GM18502 (cell line): ENCODE data around the gene CLMN.

Source experiments
- ATAC-seq: cut with Tn5 transposase; IDR thresholded peaks from one replicate; pipeline ENCODE4 v1.9.1; 2021; ENCODE audit warnings: mild to moderate bottlenecking; ENCODE audit not compliant: unreplicated experiment, poor library complexity

Gene CLMN

DNA sequence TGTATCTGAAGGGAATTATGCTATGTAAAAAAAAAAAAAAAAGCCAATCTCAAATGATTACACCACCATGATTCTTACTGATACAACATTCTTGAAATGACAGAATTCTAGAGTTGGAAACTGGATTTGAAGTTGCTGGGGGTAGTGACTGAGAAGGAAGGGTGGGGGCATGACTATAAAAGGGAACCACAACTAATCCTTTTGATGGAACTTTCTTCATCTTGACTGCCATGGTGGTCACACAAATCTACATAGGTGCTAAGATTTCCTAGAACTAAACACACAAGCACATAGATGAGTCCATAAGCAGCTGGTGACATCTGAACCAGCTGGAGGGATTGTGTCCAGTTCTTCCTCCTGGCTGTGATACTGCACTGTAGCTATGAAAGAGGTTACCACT lies 51.4 kb downstream of the CLMN start:
- ATAC-seq, result no peak

DNA sequence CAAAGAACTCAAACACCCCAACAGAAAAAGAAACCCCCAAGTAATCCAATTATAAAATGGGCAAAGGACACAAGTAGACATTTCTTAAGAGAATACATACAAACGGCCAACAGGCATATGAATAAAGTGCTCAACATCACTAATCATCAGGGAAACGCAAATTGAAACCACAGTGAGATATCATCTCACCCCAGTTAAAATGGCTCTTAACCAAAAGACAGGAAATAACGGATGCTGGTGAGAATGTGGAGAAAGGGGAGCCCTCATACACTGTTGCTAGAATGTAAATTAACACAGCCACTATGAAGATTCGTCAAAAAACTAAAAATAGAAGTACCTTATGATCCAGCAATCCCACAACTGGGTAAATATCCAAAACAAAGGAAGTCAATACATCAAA lies 52.4 kb downstream of the CLMN start:
- ATAC-seq, result no peak

DNA sequence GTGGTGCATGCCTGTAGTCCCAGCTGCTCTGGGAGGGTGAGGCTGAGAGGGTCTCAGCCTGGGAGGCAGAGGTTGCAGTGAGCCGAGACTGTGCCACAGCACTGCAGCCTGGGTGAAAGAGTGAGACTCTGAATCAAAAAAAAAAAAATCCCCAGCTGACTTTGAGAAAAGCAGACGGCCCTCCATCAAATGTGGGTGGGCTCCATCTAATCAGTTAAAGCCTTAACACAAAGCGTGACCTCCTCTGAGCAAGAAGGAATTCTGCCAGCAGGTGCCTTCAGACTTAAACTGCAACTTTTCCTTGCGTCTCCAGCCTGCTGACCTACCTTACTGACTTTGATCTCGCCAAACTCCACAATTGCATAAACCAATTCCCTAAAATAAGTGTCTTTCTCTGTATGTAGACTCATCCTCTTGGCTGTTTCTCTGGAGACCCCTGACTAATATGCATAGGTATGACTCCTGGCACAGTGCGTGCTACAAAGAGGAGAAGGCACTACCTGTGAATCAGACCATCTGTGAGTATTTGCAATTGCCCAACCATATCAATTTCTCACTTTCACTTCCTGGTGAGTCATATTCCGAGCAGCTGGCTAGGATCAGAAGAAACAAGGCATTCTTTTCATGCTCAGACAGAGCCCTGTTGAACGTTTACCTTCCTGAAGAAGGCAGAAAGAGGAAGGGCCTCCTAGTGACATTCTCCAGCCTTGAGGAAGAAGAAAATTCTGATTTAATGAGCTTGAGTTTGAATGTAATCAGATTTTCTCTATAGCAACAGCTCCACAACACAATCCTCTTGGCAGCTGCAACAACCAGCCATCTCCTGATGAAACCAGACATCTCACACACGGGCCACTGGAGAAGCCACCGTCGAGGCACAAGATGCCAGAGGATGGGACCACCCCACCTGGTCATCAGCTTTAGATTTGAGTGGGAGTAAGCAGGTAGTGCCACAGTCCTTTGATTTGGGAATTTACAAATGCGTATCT lies 54.3 kb downstream of the CLMN start:
- ATAC-seq, result peak; percentile 93

DNA sequence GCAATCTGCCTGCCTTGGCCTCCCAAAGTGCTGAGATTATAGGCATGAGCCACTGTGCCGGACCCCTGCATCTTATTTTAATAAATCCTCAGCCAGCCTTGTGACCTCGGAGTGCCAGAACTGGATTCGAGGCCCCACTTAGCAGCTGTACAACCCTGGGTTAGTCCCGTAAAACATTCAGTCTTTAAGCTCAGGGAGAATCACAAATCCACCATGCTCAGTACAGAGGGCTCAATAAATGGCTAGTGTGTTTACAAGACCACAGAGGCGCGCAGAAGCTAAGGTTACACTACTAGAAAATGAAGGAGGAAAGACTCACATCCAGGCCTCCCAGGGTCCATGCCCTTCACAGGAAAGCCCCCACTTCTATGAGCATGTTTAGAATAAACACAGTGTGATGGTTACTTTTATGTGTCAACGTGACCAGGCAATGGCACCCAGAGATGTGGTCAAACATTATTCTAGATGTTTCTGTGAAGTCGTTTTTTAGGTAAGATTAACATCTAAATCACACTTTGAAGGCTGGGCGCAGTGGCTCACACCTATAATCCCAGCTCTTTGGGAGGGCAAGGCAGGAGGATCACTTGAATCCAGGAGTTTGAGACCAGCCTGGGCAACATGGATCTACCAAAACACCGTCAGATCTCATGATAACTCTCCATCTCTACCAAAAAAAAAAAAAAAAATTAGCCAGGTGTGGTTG lies 55.3 kb downstream of the CLMN start:
- no peak for ATAC-seq

DNA sequence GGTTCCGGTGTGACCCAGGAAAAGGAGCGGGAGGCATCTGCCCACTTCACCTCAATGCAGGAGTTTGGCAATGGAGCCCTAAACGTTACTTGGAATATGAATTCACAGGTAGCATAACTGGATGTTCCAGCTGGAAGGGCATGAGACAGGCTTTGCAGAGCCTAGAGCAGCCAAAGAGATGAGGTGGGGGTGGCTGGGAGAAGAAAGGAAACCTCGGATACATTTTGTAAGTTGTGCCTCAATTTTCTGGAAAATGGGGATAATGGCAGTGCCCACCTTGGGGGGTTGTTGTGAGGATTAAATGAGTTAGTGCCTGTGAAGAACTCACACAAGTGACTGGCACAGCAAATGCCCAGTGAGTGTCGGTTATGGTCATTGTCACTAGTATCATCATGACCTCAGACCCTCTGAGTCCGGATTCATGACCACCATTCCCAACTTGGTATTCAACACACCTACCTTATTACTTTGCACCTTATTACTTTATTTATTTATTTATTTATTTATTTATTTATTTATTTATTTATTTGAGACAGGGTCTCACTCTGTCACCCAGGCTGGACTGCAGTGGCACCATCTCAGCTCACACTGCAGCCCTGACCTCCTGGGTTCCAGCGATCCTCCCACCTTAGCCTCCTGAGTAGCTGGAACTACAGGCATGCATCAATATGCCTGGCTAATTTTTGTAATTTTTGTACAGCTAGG lies 56.0 kb downstream of the CLMN start:
- ATAC-seq, result no peak

DNA sequence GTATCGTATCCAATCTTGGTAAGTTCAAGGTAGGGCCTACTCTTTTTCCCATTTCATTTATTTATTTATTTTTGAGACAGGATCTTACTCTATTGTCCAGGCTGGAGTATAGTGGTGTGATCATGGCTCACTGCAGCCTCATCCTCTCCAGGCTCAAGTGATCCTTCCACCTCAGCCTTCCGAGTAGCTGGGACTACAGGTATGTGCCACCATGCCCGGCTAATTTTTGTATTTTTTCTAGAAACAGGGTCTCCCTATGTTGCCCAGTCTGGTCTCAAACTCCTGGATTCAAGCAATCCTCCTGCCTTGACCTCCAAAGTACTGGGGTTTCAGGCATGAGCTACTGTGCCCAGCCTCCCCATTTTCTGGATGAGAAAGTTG lies 57.2 kb downstream of the CLMN start:
- no peak for ATAC-seq

DNA sequence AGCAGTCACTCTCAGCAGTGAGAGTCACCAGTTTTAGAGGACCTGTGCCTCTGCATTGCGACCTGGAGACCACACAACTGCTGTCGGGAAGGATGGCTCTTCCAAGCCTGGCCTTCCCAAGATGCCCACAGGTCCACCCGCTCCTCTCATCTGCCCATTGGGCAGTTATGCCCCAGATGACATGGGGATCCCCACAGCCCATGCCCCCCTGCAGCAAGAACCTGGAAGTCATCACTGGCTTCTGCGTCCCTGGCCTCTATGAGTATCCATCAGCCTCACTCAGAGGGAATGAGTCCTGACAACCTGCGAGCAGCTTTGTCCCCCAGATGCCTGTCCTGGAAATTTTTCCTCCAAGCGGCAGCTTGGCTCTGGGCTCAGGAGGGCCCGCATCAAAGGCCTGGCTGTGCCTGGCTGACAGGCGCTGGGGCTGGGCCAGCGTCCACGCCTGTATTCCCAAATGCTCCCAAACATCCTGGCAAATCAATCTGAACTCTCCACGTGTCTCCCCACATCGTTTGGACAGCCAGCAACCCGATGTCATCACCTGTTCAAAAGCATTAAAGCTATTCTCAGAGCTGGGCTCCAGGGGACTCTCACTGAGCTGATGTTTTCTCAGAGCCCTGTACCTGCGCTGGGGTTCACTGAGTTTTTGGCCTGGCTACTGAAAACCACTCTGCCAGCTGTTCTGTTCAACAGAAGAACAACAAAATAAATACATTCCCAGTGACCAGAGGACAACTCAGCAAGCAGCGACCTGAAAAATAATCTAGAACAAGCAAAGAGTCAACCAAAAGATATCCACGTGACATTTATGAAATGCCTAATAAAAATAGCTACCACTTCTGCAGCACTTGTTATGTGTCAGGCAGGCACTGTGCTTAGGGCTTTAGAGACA lies 57.8 kb downstream of the CLMN start:
- no peak for ATAC-seq

DNA sequence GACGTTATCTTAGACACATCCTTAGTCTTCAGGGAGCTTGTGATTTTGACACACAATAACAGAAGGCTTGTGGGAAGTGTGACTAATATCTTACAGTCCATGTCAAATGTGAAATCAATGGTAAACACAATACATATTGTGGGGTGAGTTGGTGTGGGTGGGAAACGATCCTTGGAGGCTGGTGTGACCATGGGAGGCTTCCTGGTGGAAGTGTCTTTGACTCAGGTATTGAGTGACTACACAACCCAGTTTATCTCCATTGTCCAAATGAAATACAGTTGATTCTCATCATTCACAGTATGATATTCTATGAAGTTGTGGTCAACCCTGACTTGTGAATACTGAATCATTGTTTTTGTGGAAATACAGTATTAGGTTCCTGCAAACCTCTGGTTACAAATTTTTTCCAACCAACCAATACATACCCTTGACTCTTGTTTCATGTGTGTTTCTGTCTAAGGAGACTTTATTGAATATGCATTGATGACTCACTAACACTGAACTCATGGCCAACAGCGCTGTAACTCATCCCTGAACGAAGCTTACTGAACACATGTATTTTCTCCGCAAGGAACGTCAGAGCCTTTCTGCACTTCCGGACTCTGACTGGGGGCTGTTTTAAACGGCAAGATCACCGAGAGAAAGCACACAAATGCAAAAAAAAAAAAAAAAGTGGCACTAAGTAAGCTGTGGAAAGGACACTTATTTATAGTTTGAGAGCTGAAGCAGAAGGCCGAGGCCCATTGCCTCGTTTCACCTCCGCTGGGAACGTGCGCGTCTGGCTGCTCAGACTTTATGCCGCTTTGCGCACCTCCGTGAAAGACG lies 59.0 kb downstream of the CLMN start:
- peak; percentile 44 for ATAC-seq

DNA sequence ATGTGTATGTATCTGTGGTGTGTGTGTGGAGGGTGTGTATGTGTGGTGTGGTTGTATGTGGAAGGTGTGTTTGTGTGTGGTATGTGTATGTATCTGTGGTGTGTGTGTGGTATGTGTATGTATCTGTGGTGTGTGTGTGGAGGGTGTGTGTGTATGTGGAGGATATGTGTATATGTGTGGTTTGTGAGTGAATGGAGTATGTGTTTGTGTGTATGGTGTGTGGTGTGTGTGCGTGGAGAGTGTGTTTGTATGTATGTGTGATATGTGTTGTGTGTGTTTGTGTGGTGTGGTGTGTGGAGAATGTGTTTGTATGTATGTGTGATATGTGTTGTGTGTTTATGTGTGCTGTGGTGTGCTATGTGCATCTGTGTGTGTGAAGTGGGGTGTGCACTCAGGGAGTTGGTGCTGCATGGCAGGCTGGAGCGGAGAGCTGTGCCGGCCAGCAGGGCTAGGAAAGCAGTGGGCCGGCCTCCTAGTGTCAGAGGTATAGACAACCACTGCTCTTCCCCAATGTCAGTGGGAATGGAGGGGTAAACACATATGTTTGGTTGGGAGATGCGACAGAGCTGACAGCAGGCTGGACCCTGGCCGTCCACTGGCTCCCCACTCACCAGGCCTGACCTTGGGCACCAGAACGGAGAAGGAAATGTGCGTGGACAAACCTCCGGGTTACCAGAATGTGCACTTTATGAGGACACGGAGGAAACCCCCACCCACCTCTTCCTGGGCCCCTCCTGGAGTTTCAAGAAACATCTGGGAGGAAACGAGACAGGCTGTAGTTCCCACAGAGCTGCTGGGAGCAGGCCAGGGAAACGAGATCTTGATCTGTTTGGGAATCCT lies 60.7 kb downstream of the CLMN start:
- ATAC-seq, result no peak

DNA sequence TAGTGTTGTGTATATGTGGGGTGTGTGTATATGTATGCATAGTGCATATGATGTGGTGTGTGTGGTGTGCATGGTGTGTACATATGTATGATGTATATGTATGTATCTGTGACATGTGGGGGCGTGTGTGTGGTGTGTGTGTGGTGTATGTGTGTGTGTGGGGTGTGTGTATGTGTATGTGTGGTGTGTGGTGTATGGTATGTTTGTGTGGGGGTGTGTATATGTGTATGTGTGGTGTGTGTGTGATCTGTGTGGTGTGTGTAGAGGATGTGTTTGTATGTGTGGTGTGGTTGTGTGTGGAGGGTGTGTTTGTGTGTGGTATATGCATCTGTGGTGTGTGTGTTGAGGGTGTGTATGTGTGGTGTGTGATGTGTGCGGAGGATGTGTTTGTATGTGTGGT lies 61.6 kb downstream of the CLMN start:
- no peak for ATAC-seq

DNA sequence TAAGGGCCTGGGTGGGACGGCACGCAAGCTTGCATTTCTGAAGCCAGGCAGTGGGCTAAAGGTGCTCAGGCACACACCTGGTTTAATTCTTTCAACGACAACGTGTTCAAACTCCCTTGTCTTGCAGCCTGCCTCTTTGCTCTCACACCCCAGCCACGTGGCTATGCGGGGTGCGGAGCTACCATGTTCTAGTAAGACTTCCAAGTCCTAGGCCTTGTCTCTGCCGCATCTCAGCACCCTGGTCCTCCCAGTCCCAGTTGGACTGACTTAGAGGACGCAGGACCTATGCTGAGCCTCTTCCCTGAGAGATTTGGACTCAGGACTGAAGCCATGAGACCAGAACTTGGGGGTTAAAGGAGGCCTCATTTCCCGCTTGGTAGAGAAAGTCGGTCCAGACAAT lies 62.2 kb downstream of the CLMN start:
- no peak for ATAC-seq

DNA sequence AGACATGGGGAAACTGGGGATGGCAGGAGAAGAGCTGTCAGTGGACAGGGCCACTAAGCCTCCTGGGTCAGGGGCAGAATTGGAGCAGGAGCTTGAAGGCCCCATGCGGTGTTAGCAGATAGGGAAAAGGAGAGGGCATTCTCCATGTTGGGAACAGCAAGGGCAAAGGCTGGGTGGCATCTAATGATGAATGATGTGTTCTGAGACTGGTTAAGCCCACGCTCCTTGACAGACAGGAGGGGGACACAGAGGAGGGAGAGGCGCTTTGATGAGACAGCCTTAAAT lies 63.0 kb downstream of the CLMN start:
- ATAC-seq, result no peak

DNA sequence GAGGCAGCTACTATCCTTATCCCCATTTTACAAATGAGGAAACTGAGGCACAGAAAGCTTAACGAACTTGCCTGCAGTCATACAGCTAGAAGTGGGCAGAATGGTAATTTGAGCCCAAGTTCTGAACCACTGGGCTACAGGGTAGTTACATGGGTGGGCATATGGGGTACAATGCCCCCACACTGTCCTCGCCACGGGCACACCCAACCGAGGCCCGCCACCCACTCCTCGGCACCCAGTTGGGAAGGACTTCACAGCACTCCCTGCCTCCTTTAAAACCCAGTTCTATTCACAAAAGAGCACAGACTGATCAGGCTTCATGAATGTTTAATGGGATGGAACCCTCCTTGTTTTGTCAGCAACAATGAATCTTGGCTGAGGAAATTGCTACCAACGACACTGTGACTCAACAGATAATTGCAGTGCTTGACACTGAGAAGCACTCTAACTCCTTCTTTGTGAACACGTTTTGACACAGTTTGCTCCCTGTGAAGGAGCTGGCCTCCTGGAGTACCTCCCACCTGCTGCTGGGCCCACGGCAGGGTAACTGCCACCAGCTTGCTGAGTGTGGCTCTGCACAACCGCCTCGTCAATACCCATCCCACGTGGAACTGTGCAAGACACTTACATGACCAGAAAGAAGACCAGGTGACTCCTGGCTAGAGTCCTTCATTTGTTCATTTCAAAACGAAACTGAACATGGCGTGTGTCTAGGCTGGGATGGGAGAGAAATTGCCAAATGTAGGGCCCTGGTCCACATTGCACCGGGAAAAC lies 63.5 kb downstream of the CLMN start:
- no peak for ATAC-seq

DNA sequence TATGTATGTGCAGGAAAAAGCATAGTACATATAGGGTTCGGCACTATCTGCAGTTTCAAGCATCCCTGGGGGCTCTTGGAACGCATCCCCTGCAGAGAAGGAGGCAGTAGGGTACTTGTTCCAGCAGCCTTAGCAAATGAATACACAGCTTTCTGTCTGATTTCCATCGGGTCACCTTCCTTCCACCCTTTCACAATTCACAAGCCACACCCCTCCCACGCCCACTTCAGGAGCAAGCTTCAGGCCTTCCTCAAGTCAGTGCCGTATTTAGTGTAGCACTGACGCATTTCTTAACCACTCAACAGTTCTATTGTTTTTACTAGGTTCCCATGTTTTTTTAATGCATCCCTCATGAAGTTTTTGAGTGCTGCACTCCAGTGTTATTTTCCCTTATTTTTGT lies 64.2 kb downstream of the CLMN start:
- no peak for ATAC-seq

DNA sequence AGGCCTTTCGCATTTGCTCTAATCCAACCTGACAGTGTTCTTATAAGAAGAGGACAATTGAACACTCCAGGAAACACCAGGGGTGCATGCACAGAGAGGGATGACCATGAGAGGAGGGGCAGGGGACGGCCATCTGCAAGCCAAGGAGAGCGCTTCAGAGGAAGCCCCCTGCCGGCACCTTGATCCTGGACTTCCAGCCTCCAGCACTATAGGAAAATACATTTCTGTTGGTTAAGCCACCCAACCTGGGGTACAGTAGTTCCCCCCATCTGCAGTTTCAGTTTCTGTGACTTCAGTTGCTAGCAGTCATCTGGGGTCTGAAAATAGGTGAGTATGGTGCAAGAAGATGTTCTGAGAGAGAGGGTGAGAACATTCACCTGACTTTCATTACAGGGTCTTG lies 64.7 kb downstream of the CLMN start:
- no peak for ATAC-seq

DNA sequence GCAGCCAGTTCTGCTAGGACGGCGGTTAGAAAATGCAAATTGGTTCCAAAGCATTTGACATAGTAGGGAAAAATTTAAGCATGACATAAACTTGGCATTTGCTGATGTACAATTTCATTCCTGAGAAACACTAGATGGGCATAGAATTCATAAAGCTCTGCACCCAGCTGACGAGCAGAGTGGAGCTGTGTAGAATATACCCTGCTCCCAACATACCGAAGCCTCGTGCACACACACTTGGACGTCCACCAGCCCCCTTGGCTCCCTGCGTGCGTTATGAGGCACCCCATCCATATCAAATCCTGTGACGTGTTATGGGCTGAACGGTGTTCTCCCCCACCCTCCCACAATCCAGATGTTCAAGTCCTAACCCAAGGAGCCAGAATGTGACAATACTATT lies 65.4 kb downstream of the CLMN start:
- ATAC-seq, result no peak

DNA sequence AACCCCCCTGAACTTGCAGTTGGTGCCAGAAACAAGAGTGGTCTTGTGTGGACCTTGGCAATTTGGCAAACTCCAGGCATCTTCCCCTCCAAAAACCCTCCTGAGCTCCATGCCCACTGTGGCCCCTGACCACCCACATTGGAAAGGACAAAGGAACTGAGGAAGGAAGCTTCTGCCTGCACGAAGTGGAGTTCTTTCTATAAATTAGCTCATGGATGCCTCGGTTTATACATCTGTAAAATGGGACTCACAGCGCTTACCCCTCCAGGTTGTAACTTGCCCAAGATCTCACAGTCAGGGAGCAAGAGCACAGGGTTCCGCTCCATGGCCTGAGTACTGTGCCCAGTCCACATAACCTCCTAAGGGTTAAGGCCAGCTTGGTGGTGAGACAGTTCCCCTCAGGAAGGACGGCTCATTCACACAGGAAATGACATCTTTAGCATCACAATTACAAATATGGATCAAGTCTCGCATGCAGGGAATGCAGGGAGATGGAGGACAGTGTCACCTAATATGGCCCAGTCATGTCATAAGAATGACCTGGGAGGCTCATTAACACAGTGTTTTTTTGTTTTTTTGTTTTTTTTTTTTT lies 66.6 kb downstream of the CLMN start:
- no peak for ATAC-seq

DNA sequence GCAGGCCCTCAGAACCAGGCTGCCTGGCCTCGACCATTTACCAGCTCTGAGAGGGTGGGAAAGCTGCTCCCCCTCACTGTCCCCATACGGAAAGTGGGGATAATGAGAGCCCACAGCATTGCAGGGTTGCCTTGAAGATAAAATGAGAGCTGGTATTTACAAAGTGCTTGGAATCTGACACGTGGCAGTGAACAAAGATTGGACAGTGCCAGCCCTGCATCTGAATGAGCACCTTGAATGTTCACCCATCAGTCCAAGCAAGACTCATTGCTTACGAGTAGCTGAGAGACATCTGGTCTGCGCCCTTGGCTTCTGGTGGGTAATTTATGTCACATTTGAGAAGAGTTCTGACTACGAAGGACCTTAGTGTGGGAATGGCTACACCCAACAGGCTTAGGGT lies 67.5 kb downstream of the CLMN start:
- no peak for ATAC-seq
